HG03558 (cell line): ENCODE data around the gene CCDC40.

ENCODE experiments used
- ATAC-seq: cut with Tn5 transposase; IDR thresholded peaks from one replicate; pipeline ENCODE4 v1.9.1; 2021; ENCODE audit warnings: moderate number of reproducible peaks; ENCODE audit not compliant: unreplicated experiment; ENCODE audit errors: extremely low read depth

Gene CCDC40

DNA sequence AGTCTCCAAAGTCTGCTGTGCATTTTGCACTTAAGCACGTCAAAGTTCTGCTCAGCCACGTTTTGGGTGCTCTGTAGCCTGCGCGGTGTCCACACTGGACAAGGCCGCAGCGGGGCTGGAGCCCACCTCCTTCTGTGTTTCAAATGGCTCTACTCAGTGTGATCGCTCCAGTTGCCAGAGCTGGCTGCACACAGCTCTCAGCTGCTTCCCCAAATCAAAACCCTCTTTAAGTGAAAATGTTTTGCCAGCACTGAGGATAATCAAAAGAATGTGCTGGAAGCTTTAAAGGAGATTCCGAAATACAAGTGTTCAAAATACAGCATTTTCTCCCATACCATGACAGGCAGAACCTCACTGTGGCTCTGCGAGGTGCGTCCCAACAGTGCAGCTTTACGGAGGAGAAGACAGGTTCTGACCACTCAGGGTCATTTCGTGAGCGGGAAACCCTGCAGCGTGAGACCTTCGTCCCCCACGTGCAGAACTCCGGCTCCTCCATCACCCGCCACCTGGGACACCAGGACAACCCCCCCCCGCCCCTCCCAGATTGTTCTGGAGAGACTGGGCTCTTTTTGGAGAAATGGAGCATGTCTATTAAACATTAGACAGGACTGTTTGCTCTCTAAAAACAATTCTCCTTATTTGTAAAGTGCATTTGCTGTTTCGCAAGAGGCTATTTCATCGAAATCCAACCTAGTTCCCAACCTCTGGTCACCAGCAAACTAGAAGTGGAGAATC lies 17.4 kb upstream of the CCDC40 start:
- no peak for ATAC-seq

DNA sequence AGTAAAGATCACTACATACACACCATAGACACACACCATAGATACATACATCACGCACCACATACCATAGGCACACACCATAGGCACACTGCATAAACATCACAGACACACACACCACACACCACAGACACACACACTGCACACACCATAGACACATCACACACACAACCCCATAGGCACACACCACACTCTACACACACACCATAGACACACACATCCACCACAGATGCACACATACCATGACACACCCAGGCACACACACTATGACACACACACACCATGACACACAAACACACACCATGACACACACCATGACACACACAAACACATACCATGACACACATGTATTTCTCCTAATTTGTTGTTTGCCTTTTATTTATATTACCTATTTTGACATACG lies 14.8 kb upstream of the CCDC40 start:
- no peak for ATAC-seq

DNA sequence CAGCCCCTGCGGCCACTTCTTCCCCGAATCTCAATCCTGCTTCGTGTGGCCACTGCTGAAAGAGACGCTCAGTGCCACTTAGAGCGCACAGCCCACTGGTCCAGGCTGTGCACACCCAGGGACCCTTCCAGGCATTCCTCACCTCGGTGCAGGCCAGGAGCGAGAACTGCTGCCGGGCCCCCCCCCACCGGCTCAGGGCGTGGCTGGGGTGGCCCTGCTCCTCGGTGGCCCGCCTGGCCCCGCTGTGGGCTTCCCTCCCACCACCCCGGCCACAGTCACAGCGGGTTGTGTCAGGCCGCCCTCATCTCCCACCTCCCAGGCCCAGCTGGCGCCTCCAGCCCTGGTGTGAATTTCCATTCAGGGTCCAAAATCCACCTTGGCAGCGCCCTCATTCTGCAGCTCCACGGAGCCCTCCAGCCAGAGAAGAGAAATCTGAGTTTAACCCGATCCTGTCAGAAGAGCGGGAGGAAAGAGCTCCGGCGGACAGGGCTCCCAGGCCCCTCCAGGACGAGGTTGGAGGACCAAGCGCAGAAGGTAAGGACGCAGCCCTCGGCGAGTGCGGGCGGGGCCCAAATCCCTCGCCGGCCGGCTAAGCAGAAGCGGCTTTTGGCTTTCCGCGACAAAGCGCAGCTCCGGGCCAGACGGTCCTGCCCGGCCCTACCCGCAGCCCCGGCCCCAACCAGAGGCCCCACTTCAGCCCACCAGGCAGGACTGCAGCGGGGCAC lies 12.8 kb upstream of the CCDC40 start:
- ATAC-seq = no peak

DNA sequence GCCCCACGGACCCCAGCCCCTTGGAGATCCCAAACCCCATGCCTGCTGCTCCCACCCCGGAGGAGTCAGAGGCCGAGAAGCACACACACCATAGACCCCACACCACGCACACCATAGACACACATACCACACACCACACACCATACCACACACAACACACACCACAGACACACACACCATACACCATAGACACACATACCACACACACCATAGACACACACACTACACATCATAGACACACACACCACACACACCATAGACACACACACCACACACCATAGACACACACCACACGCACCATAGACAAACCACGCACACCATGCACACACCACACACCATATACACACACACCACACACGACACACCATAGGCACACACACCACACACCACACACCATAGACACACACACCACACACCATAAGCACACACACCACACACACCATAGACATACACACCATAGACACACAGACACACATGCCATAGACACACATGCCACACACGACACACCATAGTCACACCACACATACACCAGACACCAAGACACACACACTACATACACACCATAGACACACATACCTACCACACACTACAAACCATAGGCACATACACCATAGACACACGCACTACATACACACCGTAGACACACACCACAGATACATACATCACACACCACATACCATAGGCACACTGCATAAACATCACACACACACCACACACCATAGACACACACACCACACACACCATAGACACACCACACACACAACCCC lies 12.1 kb upstream of the CCDC40 start:
- ATAC-seq = no peak

DNA sequence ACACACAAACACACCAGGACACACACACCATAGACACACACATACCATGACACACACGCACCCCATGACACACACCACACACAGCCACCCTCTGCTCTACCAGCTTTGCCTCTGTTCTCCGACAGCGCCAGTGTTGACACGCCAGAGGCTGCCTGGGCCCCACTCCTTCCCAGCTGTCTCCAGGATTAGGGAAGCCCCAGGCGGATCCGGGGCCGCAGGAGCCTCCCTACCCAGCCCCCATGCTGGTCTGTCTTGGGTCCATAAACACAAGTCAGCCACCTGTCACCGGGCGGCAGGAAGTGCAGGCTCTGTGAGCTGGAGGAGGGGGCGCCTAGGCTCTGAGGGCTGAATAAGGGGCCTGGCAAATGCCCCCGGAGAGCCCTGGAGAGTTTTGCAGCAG lies 11.3 kb upstream of the CCDC40 start:
- no peak for ATAC-seq

DNA sequence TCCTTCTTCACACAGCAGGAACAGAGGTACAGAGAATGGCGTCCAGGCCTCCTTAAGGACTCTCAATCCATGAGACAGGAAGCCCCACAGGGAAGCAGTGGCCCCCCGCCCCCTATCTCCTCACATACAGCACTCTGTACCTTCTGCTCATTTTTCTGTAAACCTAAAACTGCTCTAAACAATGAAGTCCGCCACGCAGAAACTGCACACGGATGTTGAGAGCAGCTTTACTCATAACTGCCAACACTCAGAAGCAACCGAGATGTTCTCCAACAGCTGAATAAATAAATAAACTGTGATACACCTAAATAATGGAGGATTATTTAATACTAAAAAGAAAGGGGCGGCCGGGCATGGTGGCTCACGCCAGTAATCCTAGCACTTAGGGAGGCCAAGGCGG lies 10.6 kb upstream of the CCDC40 start:
- ATAC-seq = no peak

DNA sequence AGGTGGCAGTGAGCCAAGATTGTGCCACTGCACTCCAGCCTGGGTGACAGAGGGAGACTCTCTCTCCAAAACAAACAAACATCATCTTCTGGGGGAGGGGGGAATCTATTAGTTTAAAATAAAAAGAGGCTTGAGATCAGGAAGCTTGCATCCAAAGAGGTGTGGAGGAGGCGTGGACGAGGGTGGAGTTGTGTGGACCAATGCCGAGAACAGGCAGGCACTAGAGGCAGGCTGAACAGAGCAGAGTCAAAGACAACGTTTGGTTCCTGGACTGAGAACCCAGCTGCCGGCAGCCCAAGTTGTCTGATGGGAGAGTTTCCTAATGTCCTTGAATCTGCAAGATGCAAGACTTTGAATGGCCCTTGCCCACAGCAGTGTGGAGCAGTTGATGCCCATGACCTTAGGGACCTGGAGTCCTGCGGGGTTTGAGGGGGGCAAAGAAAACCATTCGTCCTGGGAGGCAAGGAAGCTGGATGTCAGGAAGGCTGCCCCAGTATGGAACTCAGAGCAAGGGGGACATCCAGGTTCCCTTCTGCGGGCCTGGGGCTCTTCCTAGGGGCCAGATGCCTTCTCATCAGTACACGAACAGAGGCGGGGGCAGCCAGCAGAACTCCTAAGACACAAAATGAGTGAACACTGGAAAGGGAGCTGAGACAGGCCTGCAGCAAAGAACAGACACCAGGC lies 9.9 kb upstream of the CCDC40 start:
- no peak for ATAC-seq

DNA sequence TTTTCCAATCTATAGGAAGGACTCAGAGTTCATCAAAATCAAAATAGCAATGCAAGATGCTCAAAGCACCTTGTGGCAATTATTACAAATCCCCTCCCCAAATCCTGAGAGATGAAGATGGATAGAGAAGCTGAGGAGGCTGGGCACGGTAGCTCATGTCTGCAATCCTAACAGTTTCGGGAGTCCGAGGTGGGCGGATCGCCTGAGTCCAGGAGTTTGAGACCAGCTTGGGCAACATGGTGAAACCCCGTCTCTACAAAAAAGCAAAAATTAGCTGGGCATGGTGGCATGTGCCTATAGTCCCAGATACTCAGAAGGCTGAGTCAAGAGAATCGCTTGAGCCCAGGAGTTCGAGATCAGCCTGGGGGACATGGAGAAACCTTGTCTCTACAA lies 9.4 kb upstream of the CCDC40 start:
- ATAC-seq = no peak

DNA sequence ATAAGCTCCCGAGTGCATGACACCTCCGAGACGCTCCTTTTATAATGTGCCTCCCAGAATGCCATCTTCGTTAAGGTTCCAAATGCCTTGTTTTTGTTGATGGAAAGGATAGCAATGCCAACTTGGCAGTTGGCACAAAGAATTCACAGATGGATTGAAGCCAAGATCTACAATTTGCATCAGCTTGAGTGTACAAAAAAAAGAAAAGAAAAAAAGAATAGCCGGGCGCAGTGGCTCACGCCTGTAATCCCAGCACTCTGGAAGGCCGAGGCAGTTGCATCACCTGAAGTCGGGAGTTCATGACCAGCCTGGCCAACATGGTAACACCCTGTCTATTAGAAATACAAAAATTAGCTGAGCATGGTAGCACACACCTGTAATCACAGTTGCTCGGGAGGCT lies 8.4 kb upstream of the CCDC40 start:
- ATAC-seq = no peak

DNA sequence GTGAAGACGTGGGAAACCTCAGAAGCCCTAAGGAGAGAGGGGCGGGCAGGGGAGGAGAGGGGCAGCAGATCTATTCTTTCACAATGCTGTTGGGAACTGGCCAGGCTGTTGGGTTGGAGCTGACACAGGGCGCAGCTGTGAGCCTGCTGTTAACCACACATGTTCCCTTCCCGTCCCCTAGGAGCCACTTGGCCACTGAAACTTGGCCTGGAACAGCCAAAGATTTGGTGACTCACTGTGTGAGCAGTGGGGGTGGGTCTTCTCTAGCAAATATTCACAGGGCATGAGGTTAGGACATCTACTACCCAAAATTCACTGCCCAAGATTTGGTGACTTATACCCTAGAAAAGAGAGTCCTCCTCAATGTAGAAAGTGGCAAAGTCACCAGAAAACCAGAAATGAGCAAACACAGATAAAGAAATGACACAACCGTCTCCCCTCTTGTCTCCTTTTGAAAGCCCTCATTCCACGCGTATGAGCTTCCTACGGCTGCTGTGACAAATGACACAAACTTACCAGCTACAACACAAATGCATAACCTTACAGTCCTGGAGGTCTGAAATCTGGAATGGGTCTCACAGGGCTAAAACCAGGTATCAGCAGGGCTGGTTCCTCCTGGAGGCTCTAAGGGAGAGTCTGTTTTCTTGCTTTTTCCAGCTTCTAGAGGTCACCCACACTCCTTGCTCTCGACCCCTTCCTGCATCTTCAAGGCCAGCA lies 7.0 kb upstream of the CCDC40 start:
- ATAC-seq = no peak

DNA sequence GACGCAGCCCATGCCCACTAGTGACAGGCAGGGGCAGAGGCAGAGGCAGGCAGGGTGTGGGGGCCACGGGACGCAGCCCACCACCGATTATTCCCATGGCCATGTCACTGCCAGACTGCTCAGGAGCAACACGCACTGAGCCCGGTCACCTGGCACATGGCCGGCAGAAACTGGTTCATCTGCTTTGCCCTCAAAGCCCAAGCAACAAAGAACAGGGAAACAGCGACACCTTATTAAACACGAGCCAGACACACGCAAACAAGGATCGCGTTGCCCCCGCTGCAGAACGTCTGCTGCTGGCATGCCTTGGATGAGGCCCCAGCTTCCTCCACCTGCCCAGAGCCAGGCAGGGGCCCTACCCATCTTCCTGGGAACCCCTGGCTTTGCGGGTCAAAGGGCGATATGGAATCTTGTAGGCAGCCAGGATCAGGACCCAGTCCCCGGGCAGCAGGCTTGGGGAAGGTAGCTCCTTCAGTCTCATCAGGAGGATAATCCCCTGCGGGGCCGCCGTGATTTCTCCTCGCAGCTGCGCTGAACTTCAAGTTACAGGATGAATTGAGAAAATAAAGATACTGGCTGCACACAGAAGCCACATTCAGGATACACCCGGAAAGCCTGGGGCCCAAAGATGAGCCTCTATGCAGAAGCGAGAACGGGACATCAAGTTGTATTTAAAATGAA lies 5.6 kb upstream of the CCDC40 start:
- ATAC-seq = no peak

DNA sequence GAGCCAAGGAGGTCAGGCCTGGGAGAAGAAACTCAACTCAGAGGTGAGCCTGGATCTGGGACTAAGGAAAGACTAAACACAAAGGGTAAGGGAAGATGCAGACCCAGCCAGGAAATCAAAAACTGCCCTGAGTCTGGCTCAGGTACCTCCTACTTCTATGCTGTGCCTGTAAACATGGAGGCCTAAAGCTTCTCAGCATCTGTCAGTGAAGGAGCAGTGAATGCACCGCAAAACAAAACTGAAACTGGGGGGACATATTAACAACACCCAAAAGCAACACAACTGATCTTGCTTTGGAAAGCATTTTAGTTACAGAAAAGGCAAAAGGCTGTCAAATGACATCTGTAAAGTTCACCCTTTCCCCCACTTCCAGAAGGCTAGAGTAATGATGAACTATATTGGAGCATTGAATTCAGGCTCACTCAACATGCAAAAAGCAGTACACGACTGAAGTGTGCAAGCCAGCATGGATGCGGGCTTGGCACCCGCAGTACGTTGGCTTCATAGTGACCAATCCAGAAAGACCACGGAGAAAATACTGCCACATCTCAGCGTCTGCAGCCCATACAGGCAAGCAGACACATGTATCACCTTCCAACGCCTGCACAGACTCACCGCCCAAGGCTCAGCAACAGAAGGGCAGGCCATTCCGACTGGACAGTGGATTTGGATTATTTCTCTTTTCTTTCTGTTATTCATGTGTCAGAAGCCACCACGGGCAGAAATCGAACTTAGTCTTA lies 4.6 kb upstream of the CCDC40 start:
- no peak for ATAC-seq

DNA sequence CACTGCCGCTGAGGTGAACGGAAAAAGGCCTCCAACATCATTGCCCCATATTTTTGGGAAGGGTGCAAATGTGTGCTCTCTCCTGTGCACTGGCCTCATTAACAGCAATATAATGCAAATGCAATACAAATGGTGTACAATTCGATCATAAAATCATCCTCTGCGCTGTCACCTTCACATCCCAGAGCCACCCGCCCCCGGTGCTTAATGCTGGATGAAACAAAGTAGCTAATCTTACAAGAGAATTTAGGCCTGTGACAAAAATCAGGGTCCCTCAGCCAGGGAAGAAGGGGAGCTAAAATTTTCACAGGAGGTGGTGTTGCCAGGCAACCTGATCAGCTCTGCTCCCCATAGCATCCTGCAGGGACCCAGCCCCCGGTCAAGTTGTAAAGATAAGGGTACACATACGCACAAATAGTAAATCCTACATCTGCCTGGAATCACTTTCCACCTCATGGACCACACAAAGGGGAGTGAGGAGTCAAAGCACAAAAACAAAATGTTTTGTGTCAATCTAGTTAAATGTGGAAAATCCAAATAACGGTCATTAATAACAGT lies 3.7 kb upstream of the CCDC40 start:
- no peak for ATAC-seq

DNA sequence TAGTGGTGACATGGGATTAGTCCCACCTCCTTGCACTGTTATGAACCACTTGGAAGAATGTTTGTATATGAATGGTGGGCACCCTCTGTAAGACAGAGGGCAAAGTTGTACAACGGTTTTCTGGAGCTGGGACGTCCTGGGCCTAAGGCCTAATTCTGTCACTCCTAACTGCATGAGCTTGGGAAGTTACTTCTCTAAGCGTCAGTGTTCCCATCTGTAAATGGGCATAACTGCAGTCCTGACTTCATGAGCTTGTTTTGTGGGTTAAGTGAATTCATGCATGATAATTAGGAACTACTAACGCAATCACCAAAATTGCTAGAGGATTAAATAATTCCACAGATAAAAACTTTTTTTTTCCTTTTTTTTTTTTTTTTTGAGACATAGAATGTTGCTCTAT lies 2.6 kb upstream of the CCDC40 start:
- ATAC-seq = no peak

DNA sequence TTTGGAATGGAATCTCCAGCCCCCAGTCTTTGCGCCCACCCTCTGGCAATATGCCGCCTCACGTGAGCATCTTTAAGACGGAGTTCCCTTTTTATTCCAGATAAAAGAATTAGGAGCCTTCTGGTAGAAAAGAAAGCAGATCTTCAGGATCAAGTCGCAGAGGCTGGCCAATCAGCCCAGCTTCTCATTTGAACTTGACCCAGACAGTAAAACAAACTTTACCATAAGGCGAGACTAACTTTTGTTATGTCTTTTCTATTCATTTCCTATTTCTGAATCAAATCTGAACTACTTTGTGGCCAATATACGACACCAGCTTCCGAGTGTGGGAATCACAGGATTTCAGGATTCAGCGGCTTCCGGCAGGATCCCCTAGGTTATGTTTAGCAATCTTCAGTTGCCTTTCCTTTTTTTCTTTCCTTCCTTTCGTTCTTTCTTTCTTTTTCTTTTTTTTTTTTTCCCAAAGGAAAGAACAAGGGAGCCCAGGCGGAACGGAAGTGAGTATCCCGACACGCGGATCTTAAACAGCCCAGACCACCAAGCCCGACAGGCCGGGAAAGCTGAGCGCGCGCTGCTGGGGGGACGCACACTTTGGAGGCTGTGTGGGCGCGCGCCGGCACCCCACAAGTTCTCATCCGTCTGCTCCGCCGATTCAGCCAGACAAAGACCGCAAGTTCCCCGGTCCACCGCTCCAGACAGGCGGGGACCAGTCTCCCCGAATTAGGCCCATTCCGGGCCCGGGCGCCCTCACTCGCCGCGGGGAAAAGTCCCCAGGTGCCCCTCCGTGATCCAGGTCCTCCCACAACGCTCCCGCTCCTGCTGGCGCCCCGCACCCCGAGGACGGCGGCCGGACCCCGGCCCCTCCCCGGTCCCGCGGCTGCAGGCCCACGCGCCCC lies 1.4 kb upstream of the CCDC40 start:
- ATAC-seq = no peak

DNA sequence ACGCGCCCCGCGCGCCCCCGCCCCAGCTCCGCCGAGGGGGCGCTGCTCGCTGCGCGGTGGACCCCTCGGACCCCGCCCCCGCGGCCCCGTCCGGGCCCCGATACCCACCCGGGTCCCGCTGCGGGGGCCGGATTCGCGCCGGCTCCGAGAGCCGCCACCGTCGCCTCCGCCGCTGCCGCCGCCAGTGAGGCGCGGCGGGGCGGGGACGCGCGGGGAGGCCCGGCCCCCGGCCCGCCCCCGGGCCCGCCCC lies 830 bp upstream of the CCDC40 start, which contains the start of gene TBC1D16:
TSS of gene TBC1D16 (minus strand) at position 186 of the 250 bp plus-strand sequence. CDS start 22,325 bp downstream, outside the sequence.
- ATAC-seq = no peak

DNA sequence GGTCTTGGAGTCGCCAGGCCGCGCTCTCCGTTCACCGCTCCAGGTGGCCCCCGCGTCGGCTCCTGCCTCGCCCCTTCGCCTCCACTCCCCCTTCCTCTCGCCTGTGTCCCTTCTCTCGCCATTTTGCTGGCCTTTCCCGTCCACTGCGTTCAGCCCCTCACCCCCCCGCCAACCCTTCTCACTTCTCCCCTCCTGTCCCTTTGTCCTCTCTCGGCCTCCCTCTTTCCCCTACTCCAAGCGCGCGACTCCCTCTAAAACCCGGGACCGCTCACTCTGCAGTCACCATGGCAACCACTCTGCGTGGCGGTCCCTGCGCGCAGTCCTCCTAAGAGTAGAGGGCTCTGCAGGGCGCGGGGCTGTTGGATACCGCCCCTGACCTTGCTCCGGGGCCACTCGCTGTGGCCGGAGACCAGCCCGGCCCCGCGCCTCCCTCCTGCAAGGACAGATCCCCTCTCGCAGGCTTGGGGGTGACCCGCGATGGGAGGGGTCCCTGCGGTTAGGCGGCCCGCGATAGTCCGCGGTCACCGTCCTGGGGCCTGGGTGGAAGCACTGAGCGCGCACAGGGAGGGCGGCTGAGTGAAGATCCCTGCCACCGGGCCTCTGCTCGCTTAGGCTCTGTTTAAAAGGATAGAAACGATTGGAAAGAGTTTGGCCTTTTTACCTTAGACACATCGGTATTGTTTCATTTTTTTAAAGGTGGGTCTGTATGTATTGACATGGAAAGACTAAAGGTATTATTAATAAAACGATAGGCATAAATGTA lies 454 bp downstream of the CCDC40 start:
- ATAC-seq = no peak
